ENCODE data around the gene PLAC9.

DNA sequence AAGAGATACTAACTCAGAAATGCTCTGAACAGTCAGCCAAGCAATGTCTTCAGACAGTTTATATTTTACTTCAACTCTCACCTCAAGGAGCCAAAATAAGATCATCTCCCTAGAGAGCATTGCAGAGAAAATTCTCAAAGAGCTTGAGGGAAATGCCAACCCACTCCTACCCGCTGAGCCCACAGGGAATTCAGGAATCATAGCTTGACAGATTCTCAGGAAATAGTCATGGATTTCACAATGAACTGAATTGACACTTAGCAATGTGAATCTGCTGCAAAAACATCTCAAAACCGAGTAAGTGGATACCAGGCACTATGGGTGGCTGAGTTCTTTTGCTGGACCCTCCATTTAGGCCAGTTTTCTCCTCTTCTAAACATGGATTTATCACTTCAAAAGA, 9.8 kb upstream of the PLAC9 start:
- TF ChIP-seq, protein P1, sequence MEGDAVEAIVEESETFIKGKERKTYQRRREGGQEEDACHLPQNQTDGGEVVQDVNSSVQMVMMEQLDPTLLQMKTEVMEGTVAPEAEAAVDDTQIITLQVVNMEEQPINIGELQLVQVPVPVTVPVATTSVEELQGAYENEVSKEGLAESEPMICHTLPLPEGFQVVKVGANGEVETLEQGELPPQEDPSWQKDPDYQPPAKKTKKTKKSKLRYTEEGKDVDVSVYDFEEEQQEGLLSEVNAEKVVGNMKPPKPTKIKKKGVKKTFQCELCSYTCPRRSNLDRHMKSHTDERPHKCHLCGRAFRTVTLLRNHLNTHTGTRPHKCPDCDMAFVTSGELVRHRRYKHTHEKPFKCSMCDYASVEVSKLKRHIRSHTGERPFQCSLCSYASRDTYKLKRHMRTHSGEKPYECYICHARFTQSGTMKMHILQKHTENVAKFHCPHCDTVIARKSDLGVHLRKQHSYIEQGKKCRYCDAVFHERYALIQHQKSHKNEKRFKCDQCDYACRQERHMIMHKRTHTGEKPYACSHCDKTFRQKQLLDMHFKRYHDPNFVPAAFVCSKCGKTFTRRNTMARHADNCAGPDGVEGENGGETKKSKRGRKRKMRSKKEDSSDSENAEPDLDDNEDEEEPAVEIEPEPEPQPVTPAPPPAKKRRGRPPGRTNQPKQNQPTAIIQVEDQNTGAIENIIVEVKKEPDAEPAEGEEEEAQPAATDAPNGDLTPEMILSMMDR (IDR thresholded peaks at IDR 0.05) = no peak
- no peak for TF ChIP-seq POLR2A (IDR thresholded peaks at IDR 0.05)
